GM12878 (cell line): ENCODE measurements around the gene NUDCD3. TPM values are rescaled to one million over a fixed set of nuclear protein-coding genes. Genes with fewer than 3 reads are reported as not detected.

Experiments
- ATAC-seq: fragments of 200-7000 bp; cut with Tn5 transposase; 3 replicates; pipeline ENCODE4 v1.9.1; 2020; ENCODE audit warnings: mild to moderate bottlenecking, moderate library complexity
- BruUV-seq: library from RNA; stranded (reverse); fragments of 400-500 nt; replicated peaks from 2 replicates; lab custom pipeline; 2021; lab: Mats Ljungman, UMichigan
- CTCF ChIA-PET: fragments of 300-600 bp; sonication (Branson Sonifier 250); formaldehyde crosslinking; extraction: SDS; loops from one replicate; lab custom pipeline; 2021; ENCODE audit warnings: inconsistent platforms; lab: Yijun Ruan, JAX
- POLR2A ChIA-PET: fragments of 350-600 bp; formaldehyde crosslinking; extraction: SDS; loops from one replicate; lab custom pipeline; 2021; ENCODE audit warnings: inconsistent platforms; lab: Charles Lee
- RAD21 ChIA-PET: fragments of 300-600 bp; sonication (Branson Sonifier 250); formaldehyde crosslinking; loops from one replicate; lab custom pipeline; 2023; ENCODE audit warnings: antibody characterized with exemption; ENCODE audit not compliant: unreplicated experiment; lab: Charles Lee
- SMC1A ChIA-PET: fragments of 300-600 bp; sonication (Branson Sonifier 250); formaldehyde crosslinking; loops from one replicate; lab custom pipeline; 2023; ENCODE audit not compliant: unreplicated experiment, uncharacterized antibody; lab: Charles Lee
- DNase-seq: peaks from one replicate; pipeline ENCODE4 v3.0.0-alpha.2; 2011; ENCODE audit warnings: low read depth, low spot score
- FAIRE-seq: peaks from 3 replicates; lab custom pipeline; 2011; peaks lifted over from hg19 to GRCh38; lab: Jason Lieb, UNC
- H2AFZ ChIP-seq: 2 replicates; pipeline ENCODE4 v1.6.0; 2011; ENCODE audit warnings: low read depth, low read length, control low read depth; ENCODE audit not compliant: control insufficient read depth
- H3K27ac ChIP-seq: 2 replicates; pipeline ENCODE4 v1.5.1; 2011; ENCODE audit warnings: control low read depth; ENCODE audit not compliant: control insufficient read depth, insufficient read depth
- H3K27me3 ChIP-seq, 2 experiments: replicated peaks in 1 of 2; 2 replicates each; pipeline versions ENCODE4 v1.6.0 to v1.6.1; 2011; ENCODE audit warnings: low read length in 1 of 2; ENCODE audit not compliant: control insufficient read depth in 2 of 2, insufficient read depth in 2 of 2
- H3K36me3 ChIP-seq, 2 experiments: 2 replicates each; pipeline ENCODE4 v1.5.1; 2011; ENCODE audit warnings: low read length in 1 of 2; ENCODE audit not compliant: control insufficient read depth in 2 of 2, insufficient read depth in 2 of 2
- H3K4me1 ChIP-seq: 2 replicates; pipeline ENCODE4 v1.6.1; 2011; ENCODE audit warnings: mild to moderate bottlenecking, low read length, moderate library complexity, mixed read lengths; ENCODE audit not compliant: control insufficient read depth, insufficient read depth
- H3K4me2 ChIP-seq: 2 replicates; pipeline ENCODE4 v1.6.0; 2011; ENCODE audit warnings: control low read depth; ENCODE audit not compliant: control insufficient read depth, insufficient read depth
- H3K4me3 ChIP-seq: fragments of 200-600 bp; sonication (generic); 2 replicates; pipeline ENCODE4 v1.5.1; 2016
- H3K79me2 ChIP-seq: 2 replicates; pipeline ENCODE4 v1.6.0; 2011; ENCODE audit warnings: low read length; ENCODE audit not compliant: control insufficient read depth, insufficient read depth
- H3K9ac ChIP-seq: 2 replicates; pipeline ENCODE4 v1.8.0; 2011; ENCODE audit warnings: low read length, control low read depth, mixed read lengths; ENCODE audit not compliant: control insufficient read depth, insufficient read depth
- H3K9me3 ChIP-seq: replicated peaks from 3 replicates; pipeline ENCODE4 v1.5.1; 2011; ENCODE audit warnings: mild to moderate bottlenecking, low read length; ENCODE audit not compliant: control insufficient read depth, insufficient read depth
- H4K20me1 ChIP-seq: 2 replicates; pipeline ENCODE4 v1.6.0; 2011; ENCODE audit not compliant: control insufficient read depth, insufficient read depth
- ATF7 ChIP-seq: fragments of 450-650 bp; IDR thresholded peaks from 2 replicates; pipeline ENCODE4 v1.6.1; 2016; ENCODE audit warnings: low read depth, mild to moderate bottlenecking
- E4F1 ChIP-seq: fragments of 450-650 bp; IDR thresholded peaks from 2 replicates; pipeline ENCODE4 v1.6.1; 2018; ENCODE audit warnings: borderline replicate concordance, mild to moderate bottlenecking; ENCODE audit not compliant: partially characterized antibody
- ELK1 ChIP-seq: IDR thresholded peaks from 2 replicates; pipeline ENCODE4 v1.6.1; 2012; ENCODE audit warnings: low read depth, low read length, improper control_type of control experiment
- EP300 ChIP-seq, 2 experiments: fragments of 150-350 bp in 1 of 2; IDR thresholded peaks; 2 replicates each; pipeline ENCODE4 v1.6.1; 2011 to 2012; ENCODE audit warnings: low read depth in 2 of 2, low read length in 2 of 2, borderline replicate concordance in 1 of 2, improper control_type of control experiment in 1 of 2, inconsistent platforms in 1 of 2; ENCODE audit not compliant: control insufficient read depth in 1 of 2
- EZH2 ChIP-seq: IDR thresholded peaks from 2 replicates; pipeline ENCODE4 v1.6.1; 2012; ENCODE audit warnings: low read depth, mild to moderate bottlenecking, control low read depth, inconsistent platforms, low read length, borderline replicate concordance; ENCODE audit not compliant: control insufficient read depth
- FOXM1 ChIP-seq: IDR thresholded peaks from 2 replicates; pipeline ENCODE4 v1.6.1; 2012; ENCODE audit warnings: low read depth, mild to moderate bottlenecking, inconsistent platforms, low read length, moderate library complexity
- GATAD2B ChIP-seq: fragments of 450-650 bp; conservative IDR thresholded peaks from 2 replicates; pipeline ENCODE4 v1.6.1; 2017; ENCODE audit warnings: low read depth, mild to moderate bottlenecking, moderate library complexity
- HCFC1 ChIP-seq: fragments of 150-350 bp; IDR thresholded peaks from 2 replicates; pipeline ENCODE4 v1.6.1; 2014; ENCODE audit warnings: low read length
- HDGF ChIP-seq: fragments of 450-650 bp; IDR thresholded peaks from 2 replicates; pipeline ENCODE4 v1.6.1; 2016; ENCODE audit warnings: antibody characterized with exemption
- IRF4 ChIP-seq: IDR thresholded peaks from 2 replicates; pipeline ENCODE4 v1.6.1; 2011; ENCODE audit warnings: low read depth, low read length
- IRF5 ChIP-seq: fragments of 450-650 bp; IDR thresholded peaks from 2 replicates; pipeline ENCODE4 v1.6.1; 2017; ENCODE audit warnings: borderline replicate concordance
- JUNB ChIP-seq: IDR thresholded peaks from 2 replicates; pipeline ENCODE4 v1.6.1; 2016; ENCODE audit warnings: antibody characterized with exemption, mild to moderate bottlenecking
- JUND ChIP-seq: IDR thresholded peaks from 2 replicates; pipeline ENCODE4 v1.6.1; 2012; ENCODE audit warnings: low read depth, mild to moderate bottlenecking, low read length, improper control_type of control experiment, moderate library complexity
- NFYA ChIP-seq: IDR thresholded peaks from 2 replicates; pipeline ENCODE4 v1.6.1; 2011; ENCODE audit warnings: low read depth, mild to moderate bottlenecking, low read length, improper control_type of control experiment, borderline replicate concordance
- POLR2AphosphoS5 ChIP-seq: IDR thresholded peaks from 2 replicates; pipeline ENCODE4 v1.6.1; 2011; ENCODE audit warnings: mild to moderate bottlenecking, low read length, inconsistent platforms
- SMAD1 ChIP-seq: fragments of 450-650 bp; IDR thresholded peaks from 2 replicates; pipeline ENCODE4 v1.6.1; 2018; ENCODE audit warnings: mild to moderate bottlenecking, low read depth; ENCODE audit not compliant: partially characterized antibody
- STAT1 ChIP-seq: fragments of 450-650 bp; conservative IDR thresholded peaks from 2 replicates; pipeline ENCODE4 v1.6.1; 2014; ENCODE audit warnings: antibody characterized with exemption, mild to moderate bottlenecking
- SUPT20H ChIP-seq: IDR thresholded peaks from 2 replicates; pipeline ENCODE4 v1.6.1; 2011; ENCODE audit warnings: low read depth, mild to moderate bottlenecking, low read length, moderate library complexity, borderline replicate concordance; ENCODE audit not compliant: control insufficient read depth
- TCF3 ChIP-seq: IDR thresholded peaks from 2 replicates; pipeline ENCODE4 v1.6.1; 2012; ENCODE audit warnings: low read depth, mild to moderate bottlenecking, low read length, borderline replicate concordance; ENCODE audit not compliant: insufficient read depth
- WGBS: methylation state at CpG from one replicate; pipeline ENCODE4 v1.1.6; 2016; ENCODE audit warnings: low lambda C conversion rate; ENCODE audit not compliant: insufficient replicate concordance, insufficient coverage; ENCODE audit errors: missing lambda C conversion rate; 5-methylcytosine and 5-hydroxymethylcytosine counted together
- in situ Hi-C: fragments of 300-500 bp; cut with MboI; formaldehyde crosslinking; loops from 9 replicates; pipeline ENCODE4 v1.14.3; 2018; ENCODE audit warnings: mixed read lengths
- intact Hi-C: fragments of 100-400 bp; cut with micrococcal nuclease; formaldehyde crosslinking; loops from one replicate; pipeline ENCODE4 v1.14.2; 2022; ENCODE audit not compliant: unreplicated experiment
- polyA plus RNA-seq, 11 experiments: library from polyadenylated mRNA; depleted of rRNA in 4 of 11; unstranded in 6 of 11; stranded (reverse) in 5 of 11; fragments of >200 nt; fragmentation: Nextera tagmentation in 4 of 11; fragmentation: Illumina TruSeq in 1 of 11; extraction: Ambion mirVana in 4 of 11; extraction: Trizol in 1 of 11; gene quantifications; 1 replicate in 1 of 11; 2 replicates in 10 of 11; pipeline versions ENCODE4 v1.2.1 to v1.2.3, GENCODE V29; 2011 to 2016; ENCODE audit warnings: inconsistent platforms in 2 of 11, missing spikeins in 2 of 11, low read depth in 1 of 11
- total RNA-seq, 4 experiments: library from RNA; depleted of rRNA in 3 of 4; stranded (reverse); fragments of >200 nt in 3 of 4; fragmentation: Illumina TruSeq in 1 of 4; extraction: Trizol in 1 of 4; gene quantifications; 2 replicates each; pipeline versions ENCODE4 v1.2.1 to v1.2.3, GENCODE V29; 2013 to 2021

The NUDCD3 gene
- total and polyA plus RNA-seq, 10 of the 15 experiments (the other 5 are each of a cell fraction or from before 2014, with no cell fraction given), result 25.0 to 89.8 (median 46.4) TPM

GRCh38 chr7:44524811-44525388, 34.4 kb upstream of the NUDCD3 start:
- no peak for DNase-seq
- POLR2A ChIA-PET, result no interaction called here
- Histone ChIP-seq H3K4me1 (no peaks in the 10 kb centered on the region), H3K9me3 (no peaks in the 10 kb centered on the region), H3K4me3 (no peak overlapping the region), H3K36me3 (no peaks in the 10 kb centered on the region), H3K9ac (no peak overlapping the region), H3K27me3 (peaks cover 2 to 7% of the 10 kb centered on the region in 2 experiments), H3K79me2 (no peaks in the 10 kb centered on the region), H3K27ac (no peak overlapping the region), H4K20me1 (no peaks in the 10 kb centered on the region), H2AFZ (no peak overlapping the region), H3K4me2 (no peak overlapping the region)
- no peak for ATAC-seq
- intact Hi-C loops (no loop called here), in situ Hi-C loops (no loop called here)
- SMC1A ChIA-PET, result no interaction called here
- BruUV-seq, result no TSS peak
- 9% methylated on average over 3 of the region's 3 CpGs for WGBS
- FAIRE-seq, result no peak
- RAD21 ChIA-PET, result no interaction called here
- TF ChIP-seq HDGF, result no peak
- no peak for TF ChIP-seq JUND
- no peak for TF ChIP-seq SUPT20H
- no peak for TF ChIP-seq FOXM1
- TF ChIP-seq GATAD2B, result no peak
- no peak for TF ChIP-seq E4F1
- no peak for TF ChIP-seq IRF4
- TF ChIP-seq IRF5, result no peak
- no peak for TF ChIP-seq POLR2AphosphoS5
- TF ChIP-seq ELK1, result no peak
- no peak for TF ChIP-seq JUNB
- TF ChIP-seq EZH2, result no peak
- TF ChIP-seq TCF3, result no peak
- no peak for TF ChIP-seq NFYA
- no peak for TF ChIP-seq HCFC1
- TF ChIP-seq STAT1, result no peak
- TF ChIP-seq SMAD1, result no peak
- TF ChIP-seq ATF7, result no peak
- no peak for TF ChIP-seq EP300 (IDR thresholded peaks at IDR 0.05; ENCODE audit: borderline replicate concordance in 1 of 2, control insufficient read depth in 1 of 2, low read depth in 2 of 2, low read length in 2 of 2)
- CTCF ChIA-PET, result interaction anchor here (2.6 kb wide), 1 partner anchor 10 kb away, joined by 8 read pairs; no protein-coding TSS in a partner anchor
